ENCODE measurements around the gene SRC. TPM values are rescaled to one million over a fixed set of nuclear protein-coding genes. Genes with fewer than 3 reads are reported as not detected.

Gene SRC
- total RNA-seq, 3 donors from 2014 or later = 111 to 155 (median 132) TPM

DNA sequence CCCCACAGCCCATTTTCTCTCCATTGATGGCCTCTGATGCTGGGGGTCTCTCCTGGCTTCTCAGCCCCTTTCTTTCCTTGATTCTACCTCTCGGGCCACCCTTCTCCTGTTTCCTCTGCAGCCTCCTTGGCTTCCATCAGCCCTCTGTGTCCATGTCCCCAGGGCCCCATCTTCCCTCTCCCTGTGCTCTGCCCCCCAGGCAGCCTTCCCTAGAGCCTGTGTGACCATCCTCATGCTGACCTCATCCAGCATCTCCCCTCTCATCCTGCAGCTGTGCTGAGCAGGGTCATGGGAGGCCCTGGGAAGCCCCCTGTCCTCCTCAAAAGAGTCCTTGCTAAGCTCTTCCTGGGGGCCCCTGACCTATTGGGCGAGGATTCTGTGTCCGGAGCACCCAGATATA lies 101.7 kb downstream of the SRC start:
- intact Hi-C loops (cut with DNase I, micrococcal nuclease) = no loop called here
- no peak overlapping the region for H3K4me3 ChIP-seq
- ATAC-seq (no peak), DNase-seq (no peak)
- TF ChIP-seq, protein P1, sequence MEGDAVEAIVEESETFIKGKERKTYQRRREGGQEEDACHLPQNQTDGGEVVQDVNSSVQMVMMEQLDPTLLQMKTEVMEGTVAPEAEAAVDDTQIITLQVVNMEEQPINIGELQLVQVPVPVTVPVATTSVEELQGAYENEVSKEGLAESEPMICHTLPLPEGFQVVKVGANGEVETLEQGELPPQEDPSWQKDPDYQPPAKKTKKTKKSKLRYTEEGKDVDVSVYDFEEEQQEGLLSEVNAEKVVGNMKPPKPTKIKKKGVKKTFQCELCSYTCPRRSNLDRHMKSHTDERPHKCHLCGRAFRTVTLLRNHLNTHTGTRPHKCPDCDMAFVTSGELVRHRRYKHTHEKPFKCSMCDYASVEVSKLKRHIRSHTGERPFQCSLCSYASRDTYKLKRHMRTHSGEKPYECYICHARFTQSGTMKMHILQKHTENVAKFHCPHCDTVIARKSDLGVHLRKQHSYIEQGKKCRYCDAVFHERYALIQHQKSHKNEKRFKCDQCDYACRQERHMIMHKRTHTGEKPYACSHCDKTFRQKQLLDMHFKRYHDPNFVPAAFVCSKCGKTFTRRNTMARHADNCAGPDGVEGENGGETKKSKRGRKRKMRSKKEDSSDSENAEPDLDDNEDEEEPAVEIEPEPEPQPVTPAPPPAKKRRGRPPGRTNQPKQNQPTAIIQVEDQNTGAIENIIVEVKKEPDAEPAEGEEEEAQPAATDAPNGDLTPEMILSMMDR (IDR thresholded peaks at IDR 0.05) = no peak
- H3K4me1 ChIP-seq (ENCODE audit: low read depth) = no peaks in the 10 kb centered on the region
- H3K9me3 ChIP-seq = no peaks in the 10 kb centered on the region
- H3K36me3 ChIP-seq (ENCODE audit: low read depth) = no peaks in the 10 kb centered on the region

GRCh38 chr20:37449276-37449675 lies 103.3 kb downstream of the SRC start:
- TF ChIP-seq, protein P1 (IDR thresholded peaks at IDR 0.05) = no peak

GRCh38 chr20:37450344-37450743 lies 104.4 kb downstream of the SRC start:
- ATAC-seq (no peak), DNase-seq (no peak)
- H3K4me1 ChIP-seq (ENCODE audit: low read depth) = no peaks in the 10 kb centered on the region
- TF ChIP-seq, protein P1 (IDR thresholded peaks at IDR 0.05) = no peak
- intact Hi-C loops (cut with DNase I, micrococcal nuclease) = no loop called here
- H3K9me3 ChIP-seq = peaks cover 10% of the 10 kb centered on the region
- H3K36me3 ChIP-seq (ENCODE audit: low read depth) = no peaks in the 10 kb centered on the region
- no peak overlapping the region for H3K4me3 ChIP-seq

More at GRCh38 chr20:37449276-37449675, 103.3 kb downstream of the SRC start:
- H3K4me3 ChIP-seq = no peak overlapping the region
- H3K9me3 ChIP-seq = no peaks in the 10 kb centered on the region
- intact Hi-C loops (cut with DNase I, micrococcal nuclease) = no loop called here
- ATAC-seq (no peak), DNase-seq (no peak)
- no peaks in the 10 kb centered on the region for H3K36me3 ChIP-seq (ENCODE audit: low read depth)
- no peaks in the 10 kb centered on the region for H3K4me1 ChIP-seq (ENCODE audit: low read depth)

GRCh38 chr20:37451616-37452015 lies 105.7 kb downstream of the SRC start:
- H3K4me3 ChIP-seq = no peak overlapping the region
- no peaks in the 10 kb centered on the region for H3K4me1 ChIP-seq (ENCODE audit: low read depth)
- H3K9me3 ChIP-seq = peaks cover 14% of the 10 kb centered on the region
- TF ChIP-seq, protein P1 (IDR thresholded peaks at IDR 0.05) = no peak
- DNase-seq = no peak
- no peak for ATAC-seq
- H3K36me3 ChIP-seq (ENCODE audit: low read depth) = no peaks in the 10 kb centered on the region
- intact Hi-C loops (cut with DNase I, micrococcal nuclease) = no loop called here

- Histone ChIP-seq H3K36me3 (ENCODE audit: low read depth) (no peaks in the 10 kb centered on the region), H3K4me1 (ENCODE audit: low read depth) (no peaks in the 10 kb centered on the region), H3K9me3 (peaks cover 14% of the 10 kb centered on the region), H3K4me3 (no peak overlapping the region)
- TF ChIP-seq, protein P1 (IDR thresholded peaks at IDR 0.05) = no peak
- intact Hi-C loops (cut with DNase I, micrococcal nuclease) = no loop called here
- no peak for DNase-seq
- ATAC-seq = no peak
Measured at GRCh38 chr20:37452236-37452635, 106.3 kb downstream of the SRC start.

- Histone ChIP-seq H3K36me3 (ENCODE audit: low read depth) (no peaks in the 10 kb centered on the region), H3K9me3 (peaks cover 14% of the 10 kb centered on the region), H3K4me1 (ENCODE audit: low read depth) (no peaks in the 10 kb centered on the region), H3K4me3 (no peak overlapping the region)
- no peak for ATAC-seq
- DNase-seq = no peak
- intact Hi-C loops (cut with DNase I, micrococcal nuclease) = no loop called here
- TF ChIP-seq, protein P1 (IDR thresholded peaks at IDR 0.05) = no peak
Measured at GRCh38 chr20:37453288-37453687, 107.3 kb downstream of the SRC start.

Measured in mucosa of descending colon (tissue), 3 donors.